Panc1 (cell line): ENCODE results near the gene IL22RA1. TPM values are rescaled to one million over a fixed set of nuclear protein-coding genes. Genes with fewer than 3 reads are reported as not detected.

ENCODE experiments used
- ATAC-seq: fragments of 200-7000 bp; cut with Tn5 transposase; 2 replicates; pipeline ENCODE4 v1.9.1; 2020; ENCODE audit warnings: mild to moderate bottlenecking, moderate library complexity
- BruUV-seq: library from RNA; stranded (reverse); fragments of 400-500 nt; replicated peaks from 2 replicates; lab custom pipeline; 2021; lab: Mats Ljungman, UMichigan
- CTCF ChIA-PET: fragments of 300-600 bp; sonication (Branson Sonifier 250); formaldehyde crosslinking; loops from one replicate; lab custom pipeline; 2022; ENCODE audit warnings: antibody characterized with exemption; lab: Charles Lee
- POLR2A ChIA-PET: fragments of 300-600 bp; sonication (Branson Sonifier 250); formaldehyde crosslinking; loops from one replicate; lab custom pipeline; 2022; ENCODE audit warnings: antibody characterized with exemption; lab: Charles Lee
- DNase-seq: peaks from one replicate; pipeline ENCODE4 v3.0.0-alpha.2; 2010; ENCODE audit warnings: low read depth, low spot score
- H3K27ac ChIP-seq: 2 replicates; pipeline ENCODE4 v1.5.1; 2011; ENCODE audit warnings: mild to moderate bottlenecking, low read length, inconsistent platforms
- H3K27me3 ChIP-seq: fragments of 200-500 bp; sonication (Bioruptor generic); 2 replicates; pipeline ENCODE4 v1.6.0; 2014; ENCODE audit warnings: low read length, inconsistent platforms; ENCODE audit not compliant: control insufficient read depth, insufficient read depth
- H3K36me3 ChIP-seq: fragments of 200-500 bp; sonication (Bioruptor generic); 2 replicates; pipeline ENCODE4 v1.5.1; 2014; ENCODE audit warnings: inconsistent platforms, mild to moderate bottlenecking, low read length, moderate library complexity; ENCODE audit not compliant: control insufficient read depth, insufficient read depth
- H3K4me1 ChIP-seq: 2 replicates; pipeline ENCODE4 v1.5.1; 2011; ENCODE audit warnings: inconsistent platforms, mild to moderate bottlenecking, low read length, moderate library complexity; ENCODE audit not compliant: control insufficient read depth, insufficient read depth
- H3K4me3 ChIP-seq, 2 experiments: 2 replicates each; pipeline ENCODE4 v1.5.1; 2011 to 2012; ENCODE audit warnings: low read depth in 2 of 2, low read length in 2 of 2, mild to moderate bottlenecking in 2 of 2, inconsistent platforms in 1 of 2, moderate library complexity in 1 of 2
- H3K9me3 ChIP-seq: fragments of 200-500 bp; sonication (Bioruptor generic); 2 replicates; pipeline ENCODE4 v1.5.1; 2014; ENCODE audit warnings: low read depth, mild to moderate bottlenecking, inconsistent platforms, low read length, moderate library complexity; ENCODE audit not compliant: control insufficient read depth, insufficient read depth
- POLR2AphosphoS5 ChIP-seq: IDR thresholded peaks from 2 replicates; pipeline ENCODE4 v1.6.1; 2012; ENCODE audit warnings: mild to moderate bottlenecking, low read depth, low read length, moderate library complexity
- SIN3A ChIP-seq: IDR thresholded peaks from 2 replicates; pipeline ENCODE4 v1.6.1; 2012; ENCODE audit warnings: low read depth, mild to moderate bottlenecking, low read length, moderate library complexity, borderline replicate concordance; ENCODE audit not compliant: insufficient read depth
- TCF7L2 ChIP-seq: IDR thresholded peaks from 2 replicates; pipeline ENCODE4 v1.6.1; 2011; ENCODE audit warnings: mild to moderate bottlenecking, low read depth, low read length, inconsistent platforms
- in situ Hi-C: cut with HindIII; loops from 2 replicates; pipeline ENCODE4 v1.10.0; 2016; ENCODE audit warnings: low sequenced_read_pairs, low pct_unique_long_range_greater_than_20kb
- intact Hi-C: fragments of 100-400 bp; cut with micrococcal nuclease; formaldehyde crosslinking; loops from one replicate; pipeline ENCODE4 v1.10.0; 2022; ENCODE audit not compliant: unreplicated experiment
- total RNA-seq: library from RNA; stranded (reverse); gene quantifications from one replicate; pipeline ENCODE4 v1.2.1, GENCODE V29; 2021; ENCODE audit not compliant: unreplicated experiment
- TF ChIP-seq, protein P1 (sequence below): fragments of 450-650 bp; IDR thresholded peaks from 2 replicates; pipeline ENCODE4 v1.5.1; 2017; ENCODE audit warnings: mild to moderate bottlenecking
- TF ChIP-seq, protein P2 (sequence below), 2 experiments: IDR thresholded peaks; 2 replicates each; pipeline ENCODE4 v1.6.1; 2011 to 2012; ENCODE audit warnings: low read depth in 2 of 2, control low read depth in 1 of 2, low read length in 1 of 2, mild to moderate bottlenecking in 1 of 2, moderate library complexity in 1 of 2; ENCODE audit not compliant: insufficient read depth in 1 of 2

The IL22RA1 gene
- total RNA-seq, 1 experiment from 2014 or later = 1.1 TPM

GRCh38 chr1:24138476-24139221 lies 4.3 kb downstream of the IL22RA1 start:
- in situ Hi-C loops (no loop called here), intact Hi-C loops (no loop called here)
- no TSS peak for BruUV-seq
- CTCF ChIA-PET = interaction anchor here (0.8 kb wide), 1 partner anchor 46 kb away, joined by 3 read pairs; no protein-coding TSS in a partner anchor
- Histone ChIP-seq H3K4me1 (peaks cover 4% of the 10 kb centered on the region; the same call in 1 of the 2 replicates), H3K27ac (no peak overlapping the region), H3K27me3 (no peaks in the 10 kb centered on the region), H3K4me3 (no peak overlapping the region), H3K9me3 (no peaks in the 10 kb centered on the region), H3K36me3 (no peaks in the 10 kb centered on the region)
- TF ChIP-seq, protein P1, sequence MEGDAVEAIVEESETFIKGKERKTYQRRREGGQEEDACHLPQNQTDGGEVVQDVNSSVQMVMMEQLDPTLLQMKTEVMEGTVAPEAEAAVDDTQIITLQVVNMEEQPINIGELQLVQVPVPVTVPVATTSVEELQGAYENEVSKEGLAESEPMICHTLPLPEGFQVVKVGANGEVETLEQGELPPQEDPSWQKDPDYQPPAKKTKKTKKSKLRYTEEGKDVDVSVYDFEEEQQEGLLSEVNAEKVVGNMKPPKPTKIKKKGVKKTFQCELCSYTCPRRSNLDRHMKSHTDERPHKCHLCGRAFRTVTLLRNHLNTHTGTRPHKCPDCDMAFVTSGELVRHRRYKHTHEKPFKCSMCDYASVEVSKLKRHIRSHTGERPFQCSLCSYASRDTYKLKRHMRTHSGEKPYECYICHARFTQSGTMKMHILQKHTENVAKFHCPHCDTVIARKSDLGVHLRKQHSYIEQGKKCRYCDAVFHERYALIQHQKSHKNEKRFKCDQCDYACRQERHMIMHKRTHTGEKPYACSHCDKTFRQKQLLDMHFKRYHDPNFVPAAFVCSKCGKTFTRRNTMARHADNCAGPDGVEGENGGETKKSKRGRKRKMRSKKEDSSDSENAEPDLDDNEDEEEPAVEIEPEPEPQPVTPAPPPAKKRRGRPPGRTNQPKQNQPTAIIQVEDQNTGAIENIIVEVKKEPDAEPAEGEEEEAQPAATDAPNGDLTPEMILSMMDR = no peak
- TF ChIP-seq, protein P2, sequence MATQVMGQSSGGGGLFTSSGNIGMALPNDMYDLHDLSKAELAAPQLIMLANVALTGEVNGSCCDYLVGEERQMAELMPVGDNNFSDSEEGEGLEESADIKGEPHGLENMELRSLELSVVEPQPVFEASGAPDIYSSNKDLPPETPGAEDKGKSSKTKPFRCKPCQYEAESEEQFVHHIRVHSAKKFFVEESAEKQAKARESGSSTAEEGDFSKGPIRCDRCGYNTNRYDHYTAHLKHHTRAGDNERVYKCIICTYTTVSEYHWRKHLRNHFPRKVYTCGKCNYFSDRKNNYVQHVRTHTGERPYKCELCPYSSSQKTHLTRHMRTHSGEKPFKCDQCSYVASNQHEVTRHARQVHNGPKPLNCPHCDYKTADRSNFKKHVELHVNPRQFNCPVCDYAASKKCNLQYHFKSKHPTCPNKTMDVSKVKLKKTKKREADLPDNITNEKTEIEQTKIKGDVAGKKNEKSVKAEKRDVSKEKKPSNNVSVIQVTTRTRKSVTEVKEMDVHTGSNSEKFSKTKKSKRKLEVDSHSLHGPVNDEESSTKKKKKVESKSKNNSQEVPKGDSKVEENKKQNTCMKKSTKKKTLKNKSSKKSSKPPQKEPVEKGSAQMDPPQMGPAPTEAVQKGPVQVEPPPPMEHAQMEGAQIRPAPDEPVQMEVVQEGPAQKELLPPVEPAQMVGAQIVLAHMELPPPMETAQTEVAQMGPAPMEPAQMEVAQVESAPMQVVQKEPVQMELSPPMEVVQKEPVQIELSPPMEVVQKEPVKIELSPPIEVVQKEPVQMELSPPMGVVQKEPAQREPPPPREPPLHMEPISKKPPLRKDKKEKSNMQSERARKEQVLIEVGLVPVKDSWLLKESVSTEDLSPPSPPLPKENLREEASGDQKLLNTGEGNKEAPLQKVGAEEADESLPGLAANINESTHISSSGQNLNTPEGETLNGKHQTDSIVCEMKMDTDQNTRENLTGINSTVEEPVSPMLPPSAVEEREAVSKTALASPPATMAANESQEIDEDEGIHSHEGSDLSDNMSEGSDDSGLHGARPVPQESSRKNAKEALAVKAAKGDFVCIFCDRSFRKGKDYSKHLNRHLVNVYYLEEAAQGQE (IDR thresholded peaks at IDR 0.05; ENCODE audit: insufficient read depth in 1 of 2, low read depth in 2 of 2, low read length in 1 of 2) = no peak
- no peak for TF ChIP-seq TCF7L2
- no peak for TF ChIP-seq SIN3A
- no peak for TF ChIP-seq POLR2AphosphoS5
- ATAC-seq (no peak), DNase-seq (no peak)
- POLR2A ChIA-PET = no interaction called here

GRCh38 chr1:24136956-24137539 lies 5.9 kb downstream of the IL22RA1 start:
- intact Hi-C loops (no loop called here), in situ Hi-C loops (no loop called here)
- no peaks in the 10 kb centered on the region for H3K4me1 ChIP-seq
- H3K27ac ChIP-seq = no peak overlapping the region
- no peak for DNase-seq
- H3K36me3 ChIP-seq = no peaks in the 10 kb centered on the region
- TF ChIP-seq, protein P2 (IDR thresholded peaks at IDR 0.05; ENCODE audit: insufficient read depth in 1 of 2, low read depth in 2 of 2, low read length in 1 of 2) = no peak
- TF ChIP-seq POLR2AphosphoS5 (no peak), SIN3A (no peak), TCF7L2 (no peak)
- TF ChIP-seq, protein P1 = no peak
- CTCF ChIA-PET = interaction anchor here (0.6 kb wide), 1 partner anchor 67 kb away, joined by 3 read pairs; no protein-coding TSS in a partner anchor
- BruUV-seq = no TSS peak
- no peak overlapping the region for H3K4me3 ChIP-seq
- no peaks in the 10 kb centered on the region for H3K9me3 ChIP-seq
- POLR2A ChIA-PET = no interaction called here
- no peaks in the 10 kb centered on the region for H3K27me3 ChIP-seq
- ATAC-seq = no peak
